HepG2 (cell line): Measurements from ENCODE around the gene SPAG9. TPM values are rescaled to one million over a fixed set of nuclear protein-coding genes. Genes with fewer than 3 reads are reported as not detected.
A peak's percentile ranks its signal among the peaks of the same experiment; 100 is the strongest.

Experiments
- AGO1 ChIP-seq: fragments of 200-400 bp; formaldehyde crosslinking; IDR thresholded peaks from 2 replicates; pipeline ENCODE4 v1.6.1; 2017; ENCODE audit warnings: mild to moderate bottlenecking, low read depth, low read length, moderate library complexity; ENCODE audit not compliant: poor library complexity, severe bottlenecking
- BRD4 ChIP-seq: sonication (generic); formaldehyde crosslinking; IDR thresholded peaks from 2 replicates; pipeline ENCODE4 v1.4.0; 2020; ENCODE audit warnings: missing genetic modification reagents
- GTF3A ChIP-seq: sonication (generic); formaldehyde crosslinking; conservative IDR thresholded peaks from 2 replicates; pipeline ENCODE4 v1.4.0; 2020; ENCODE audit warnings: mild to moderate bottlenecking, missing genetic modification reagents
- GZF1 ChIP-seq: sonication (generic); formaldehyde crosslinking; IDR thresholded peaks from 2 replicates; pipeline ENCODE4 v1.5.1; 2020; ENCODE audit warnings: mild to moderate bottlenecking, missing genetic modification reagents
- MYC ChIP-seq: sonication (generic); formaldehyde crosslinking; IDR thresholded peaks from 2 replicates; pipeline ENCODE4 v1.9.0; 2021; ENCODE audit warnings: missing genetic modification reagents, borderline replicate concordance
- POLR2G ChIP-seq: fragments of 200-400 bp; formaldehyde crosslinking; IDR thresholded peaks from 2 replicates; pipeline ENCODE4 v1.6.1; 2018; ENCODE audit warnings: mild to moderate bottlenecking, low read depth, low read length, moderate library complexity
- SIX1 ChIP-seq: sonication (generic); formaldehyde crosslinking; IDR thresholded peaks from 2 replicates; pipeline ENCODE4 v1.4.0; 2020; ENCODE audit warnings: missing genetic modification reagents, borderline replicate concordance
- SP2 ChIP-seq: sonication (generic); formaldehyde crosslinking; IDR thresholded peaks from 2 replicates; pipeline ENCODE4 v1.5.1; 2020; ENCODE audit warnings: mild to moderate bottlenecking, missing genetic modification reagents
- SSRP1 ChIP-seq: IDR thresholded peaks from 2 replicates; pipeline ENCODE4 v1.6.1; 2016; ENCODE audit warnings: control low read depth
- TEAD3 ChIP-seq: optimal IDR thresholded peaks from 2 replicates; pipeline ENCODE3; 2016; ENCODE audit warnings: borderline replicate concordance
- ZNF296 ChIP-seq: sonication (generic); formaldehyde crosslinking; conservative IDR thresholded peaks from 2 replicates; pipeline ENCODE4 v1.5.0; 2020; ENCODE audit warnings: mild to moderate bottlenecking, missing genetic modification reagents
- ZNF329 ChIP-seq: sonication (generic); formaldehyde crosslinking; IDR thresholded peaks from 2 replicates; pipeline ENCODE4 v1.9.0; 2021; ENCODE audit warnings: low read depth, mild to moderate bottlenecking, missing genetic modification reagents
- ZNF549 ChIP-seq: sonication (generic); formaldehyde crosslinking; IDR thresholded peaks from 2 replicates; pipeline ENCODE4 v1.5.0; 2020; ENCODE audit warnings: missing genetic modification reagents
- polyA plus RNA-seq, 8 experiments: library from polyadenylated mRNA; depleted of rRNA in 3 of 8; stranded (reverse) in 7 of 8; unstranded in 1 of 8; fragments of >200 nt; fragmentation: Illumina TruSeq in 4 of 8; extraction: Trizol in 4 of 8; gene quantifications; 2 replicates each; pipeline versions ENCODE4 v1.2.1 to v1.2.3, GENCODE V29; 2011 to 2016; ENCODE audit warnings: low read depth in 4 of 8, missing spikeins in 1 of 8, mixed read lengths in 1 of 8; ENCODE audit not compliant: insufficient read depth in 1 of 8
- total RNA-seq, 5 experiments: library from RNA; depleted of rRNA; stranded (reverse); fragments of >200 nt; fragmentation: Illumina TruSeq; extraction: Trizol; gene quantifications; 2 replicates each; pipeline ENCODE4 v1.2.3, GENCODE V29; 2016; ENCODE audit warnings: low read depth in 1 of 5
- TF ChIP-seq, protein P1 (sequence below): sonication (generic); formaldehyde crosslinking; IDR thresholded peaks from 2 replicates; pipeline ENCODE4 v1.4.0; 2020; ENCODE audit warnings: missing genetic modification reagents
- TF ChIP-seq, protein P2 (sequence below): sonication (generic); formaldehyde crosslinking; IDR thresholded peaks from 2 replicates; pipeline ENCODE4 v1.5.1; 2020; ENCODE audit warnings: missing genetic modification reagents, mild to moderate bottlenecking, borderline replicate concordance
- TF ChIP-seq, protein P3 (sequence below): sonication (generic); formaldehyde crosslinking; conservative IDR thresholded peaks from 2 replicates; pipeline ENCODE4 v1.8.0; 2022; ENCODE audit warnings: low read depth, missing genetic modification reagents
- TF ChIP-seq, protein P4 (sequence below): sonication (generic); formaldehyde crosslinking; IDR thresholded peaks from 2 replicates; pipeline ENCODE4 v1.8.0; 2022; ENCODE audit warnings: missing genetic modification reagents, mild to moderate bottlenecking, inconsistent platforms, borderline replicate concordance

The SPAG9 gene
- total and polyA plus RNA-seq, 2 of the 13 experiments (the other 11 are each of a cell fraction or from before 2014, with no cell fraction given), result 43.2 to 78.6 TPM

DNA sequence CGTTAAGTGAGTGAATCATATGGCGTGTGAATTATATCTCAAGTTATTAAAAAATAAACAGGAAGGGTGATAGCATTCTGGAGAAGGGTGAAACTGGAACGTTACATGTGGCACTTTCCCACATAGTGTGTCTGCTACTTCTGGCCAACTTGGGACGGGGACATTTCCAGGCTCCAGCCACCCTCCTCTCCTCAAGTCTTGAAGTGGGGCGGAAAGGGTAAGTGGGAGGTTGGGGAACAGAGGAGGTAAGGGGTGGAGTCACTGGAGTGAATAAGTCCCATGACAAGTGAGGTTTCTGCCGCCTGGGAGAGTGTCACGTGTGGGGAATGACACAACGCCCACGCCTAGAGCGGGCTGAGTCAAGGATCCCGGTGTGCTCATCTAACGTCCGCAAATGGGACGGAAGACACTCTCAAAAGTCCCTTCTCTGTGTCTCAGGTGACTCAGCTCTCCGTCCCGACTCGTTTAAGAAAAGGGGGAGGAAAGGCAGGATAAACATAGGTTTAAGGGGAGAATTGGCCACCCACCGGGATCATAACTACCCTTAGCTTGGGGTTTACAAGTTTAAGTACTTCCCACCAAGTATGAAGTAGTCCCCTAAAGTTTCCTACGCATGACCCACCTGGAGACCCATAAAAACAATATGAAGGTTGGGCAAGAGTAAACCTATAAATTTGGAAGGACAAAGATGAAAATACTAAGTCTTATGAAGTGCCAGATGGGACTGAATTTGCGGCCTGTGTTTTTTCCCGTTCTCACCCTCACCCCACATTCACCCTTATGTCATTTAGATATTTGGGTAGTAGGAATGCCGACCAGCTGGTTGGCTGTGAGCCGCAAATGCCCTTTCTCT, 1.2 kb upstream of the SPAG9 start (continued):
- TF ChIP-seq, protein P1, sequence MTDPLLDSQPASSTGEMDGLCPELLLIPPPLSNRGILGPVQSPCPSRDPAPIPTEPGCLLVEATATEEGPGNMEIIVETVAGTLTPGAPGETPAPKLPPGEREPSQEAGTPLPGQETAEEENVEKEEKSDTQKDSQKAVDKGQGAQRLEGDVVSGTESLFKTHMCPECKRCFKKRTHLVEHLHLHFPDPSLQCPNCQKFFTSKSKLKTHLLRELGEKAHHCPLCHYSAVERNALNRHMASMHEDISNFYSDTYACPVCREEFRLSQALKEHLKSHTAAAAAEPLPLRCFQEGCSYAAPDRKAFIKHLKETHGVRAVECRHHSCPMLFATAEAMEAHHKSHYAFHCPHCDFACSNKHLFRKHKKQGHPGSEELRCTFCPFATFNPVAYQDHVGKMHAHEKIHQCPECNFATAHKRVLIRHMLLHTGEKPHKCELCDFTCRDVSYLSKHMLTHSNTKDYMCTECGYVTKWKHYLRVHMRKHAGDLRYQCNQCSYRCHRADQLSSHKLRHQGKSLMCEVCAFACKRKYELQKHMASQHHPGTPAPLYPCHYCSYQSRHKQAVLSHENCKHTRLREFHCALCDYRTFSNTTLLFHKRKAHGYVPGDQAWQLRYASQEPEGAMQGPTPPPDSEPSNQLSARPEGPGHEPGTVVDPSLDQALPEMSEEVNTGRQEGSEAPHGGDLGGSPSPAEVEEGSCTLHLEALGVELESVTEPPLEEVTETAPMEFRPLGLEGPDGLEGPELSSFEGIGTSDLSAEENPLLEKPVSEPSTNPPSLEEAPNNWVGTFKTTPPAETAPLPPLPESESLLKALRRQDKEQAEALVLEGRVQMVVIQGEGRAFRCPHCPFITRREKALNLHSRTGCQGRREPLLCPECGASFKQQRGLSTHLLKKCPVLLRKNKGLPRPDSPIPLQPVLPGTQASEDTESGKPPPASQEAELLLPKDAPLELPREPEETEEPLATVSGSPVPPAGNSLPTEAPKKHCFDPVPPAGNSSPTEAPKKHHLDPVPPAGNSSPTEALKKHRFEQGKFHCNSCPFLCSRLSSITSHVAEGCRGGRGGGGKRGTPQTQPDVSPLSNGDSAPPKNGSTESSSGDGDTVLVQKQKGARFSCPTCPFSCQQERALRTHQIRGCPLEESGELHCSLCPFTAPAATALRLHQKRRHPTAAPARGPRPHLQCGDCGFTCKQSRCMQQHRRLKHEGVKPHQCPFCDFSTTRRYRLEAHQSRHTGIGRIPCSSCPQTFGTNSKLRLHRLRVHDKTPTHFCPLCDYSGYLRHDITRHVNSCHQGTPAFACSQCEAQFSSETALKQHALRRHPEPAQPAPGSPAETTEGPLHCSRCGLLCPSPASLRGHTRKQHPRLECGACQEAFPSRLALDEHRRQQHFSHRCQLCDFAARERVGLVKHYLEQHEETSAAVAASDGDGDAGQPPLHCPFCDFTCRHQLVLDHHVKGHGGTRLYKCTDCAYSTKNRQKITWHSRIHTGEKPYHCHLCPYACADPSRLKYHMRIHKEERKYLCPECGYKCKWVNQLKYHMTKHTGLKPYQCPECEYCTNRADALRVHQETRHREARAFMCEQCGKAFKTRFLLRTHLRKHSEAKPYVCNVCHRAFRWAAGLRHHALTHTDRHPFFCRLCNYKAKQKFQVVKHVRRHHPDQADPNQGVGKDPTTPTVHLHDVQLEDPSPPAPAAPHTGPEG, result no peak
- TF ChIP-seq, protein P2, sequence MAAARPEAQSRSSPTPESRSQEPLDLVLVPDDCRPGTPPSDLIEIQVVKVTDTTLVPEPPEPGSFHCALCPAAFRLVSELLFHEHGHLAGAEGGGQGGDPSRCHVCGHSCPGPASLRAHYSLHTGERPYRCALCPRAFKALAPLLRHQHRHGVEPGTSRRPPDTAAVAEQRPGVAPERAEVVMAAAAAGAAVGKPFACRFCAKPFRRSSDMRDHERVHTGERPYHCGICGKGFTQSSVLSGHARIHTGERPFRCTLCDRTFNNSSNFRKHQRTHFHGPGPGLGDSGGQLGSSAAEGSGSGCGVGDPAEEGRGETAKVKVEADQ (CRISPR knock-in tag), result no peak
- TF ChIP-seq POLR2G (peak; percentile 70), ZNF329 (CRISPR knock-in tag) (no peak), TEAD3 (peak; percentile 65), SIX1 (CRISPR knock-in tag) (no peak), BRD4 (CRISPR knock-in tag) (no peak), ZNF549 (no peak), MYC (CRISPR knock-in tag) (peak; percentile 79; the same call in 1 of the 2 replicates), SP2 (CRISPR knock-in tag) (no peak), GZF1 (CRISPR knock-in tag) (no peak), GTF3A (CRISPR knock-in tag) (no peak), SSRP1 (CRISPR knock-in tag) (peak; percentile 6; the same call in 1 of the 2 replicates), AGO1 (no peak), ZNF296 (no peak)
- TF ChIP-seq, protein P3, sequence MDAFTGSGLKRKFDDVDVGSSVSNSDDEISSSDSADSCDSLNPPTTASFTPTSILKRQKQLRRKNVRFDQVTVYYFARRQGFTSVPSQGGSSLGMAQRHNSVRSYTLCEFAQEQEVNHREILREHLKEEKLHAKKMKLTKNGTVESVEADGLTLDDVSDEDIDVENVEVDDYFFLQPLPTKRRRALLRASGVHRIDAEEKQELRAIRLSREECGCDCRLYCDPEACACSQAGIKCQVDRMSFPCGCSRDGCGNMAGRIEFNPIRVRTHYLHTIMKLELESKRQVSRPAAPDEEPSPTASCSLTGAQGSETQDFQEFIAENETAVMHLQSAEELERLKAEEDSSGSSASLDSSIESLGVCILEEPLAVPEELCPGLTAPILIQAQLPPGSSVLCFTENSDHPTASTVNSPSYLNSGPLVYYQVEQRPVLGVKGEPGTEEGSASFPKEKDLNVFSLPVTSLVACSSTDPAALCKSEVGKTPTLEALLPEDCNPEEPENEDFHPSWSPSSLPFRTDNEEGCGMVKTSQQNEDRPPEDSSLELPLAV, result no peak
- TF ChIP-seq, protein P4, sequence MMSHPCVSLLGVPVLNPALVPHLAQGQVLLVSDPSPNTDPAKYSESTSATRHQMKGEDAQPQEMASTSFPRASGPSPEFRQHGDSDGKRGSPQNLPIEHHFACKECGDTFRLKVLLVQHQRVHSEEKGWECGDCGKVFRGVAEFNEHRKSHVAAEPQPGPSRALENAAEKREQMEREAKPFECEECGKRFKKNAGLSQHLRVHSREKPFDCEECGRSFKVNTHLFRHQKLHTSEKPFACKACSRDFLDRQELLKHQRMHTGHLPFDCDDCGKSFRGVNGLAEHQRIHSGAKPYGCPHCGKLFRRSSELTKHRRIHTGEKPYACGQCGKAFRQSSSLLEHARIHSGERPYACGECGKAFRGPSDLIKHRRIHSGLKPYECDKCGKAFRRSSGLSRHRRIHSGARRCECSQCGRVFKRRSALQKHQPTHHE (CRISPR knock-in tag), result no peak
